ENCODE measurements around the gene INO80D.

GRCh38 chr2:206031162-206031784 is 54.7 kb downstream of the INO80D start:
- TF ChIP-seq CTCF (IDR thresholded peaks at IDR 0.05): no peak
- TF ChIP-seq ZFX (IDR thresholded peaks at IDR 0.05; ENCODE audit: borderline replicate concordance): no peak
